DMS153 treated with DMSO at 0.1 percent for 48 hours (cell line): ENCODE results near the gene GSG1L.
"Not testable (repeated sequence)": the region's sequence is repeated elsewhere in the genome, so short reads cannot be mapped to it uniquely, and the experiment has no call there.

Source experiments
- DNase-seq: peaks from one replicate; lab custom pipeline; 2025; ENCODE audit not compliant: unreplicated experiment; lab: John Stamatoyannopoulos, UW

The GSG1L gene

GRCh38 chr16:27762441-27762840, 301.1 kb downstream of the GSG1L start:
- no peak for DNase-seq

GRCh38 chr16:27761816-27762215, 301.7 kb downstream of the GSG1L start:
- no peak for DNase-seq

- no peak for DNase-seq
Observed at GRCh38 chr16:27760789-27761176, 302.7 kb downstream of the GSG1L start.

- DNase-seq = no peak
Observed at GRCh38 chr16:27759967-27760788, 303.3 kb downstream of the GSG1L start.

- no peak for DNase-seq
Observed at GRCh38 chr16:27759301-27759871, 304.1 kb downstream of the GSG1L start.

GRCh38 chr16:27758544-27758943, 305.0 kb downstream of the GSG1L start:
- DNase-seq = no peak

GRCh38 chr16:27756206-27756970, 307.1 kb downstream of the GSG1L start:
- no peak for DNase-seq

GRCh38 chr16:27754788-27755690, 308.5 kb downstream of the GSG1L start:
- DNase-seq = no peak

GRCh38 chr16:27753563-27753962, 310.0 kb downstream of the GSG1L start:
- DNase-seq = no peak

- no peak for DNase-seq
Observed at GRCh38 chr16:27752241-27752640, 311.3 kb downstream of the GSG1L start.

GRCh38 chr16:27751676-27752075, 311.8 kb downstream of the GSG1L start:
- no peak for DNase-seq

- no peak for DNase-seq
Observed at GRCh38 chr16:27751233-27751632, 312.3 kb downstream of the GSG1L start.

- DNase-seq = no peak
Observed at GRCh38 chr16:27749946-27750345, 313.6 kb downstream of the GSG1L start.

GRCh38 chr16:27749547-27749875, 314.0 kb downstream of the GSG1L start:
- DNase-seq = no peak

- peak; percentile 18 for DNase-seq
Observed at GRCh38 chr16:27748868-27749546, 314.5 kb downstream of the GSG1L start.

- no peak for DNase-seq
Observed at GRCh38 chr16:27747946-27748345, 315.6 kb downstream of the GSG1L start.

GRCh38 chr16:27746076-27746855, 317.2 kb downstream of the GSG1L start:
- no peak for DNase-seq

- no peak for DNase-seq
Observed at GRCh38 chr16:27745348-27745747, 318.2 kb downstream of the GSG1L start.

- no peak for DNase-seq
Observed at GRCh38 chr16:27743963-27744362, 319.6 kb downstream of the GSG1L start.

GRCh38 chr16:27743001-27743400, 320.5 kb downstream of the GSG1L start:
- not testable (repeated sequence) for DNase-seq
